B cell (primary cell): ENCODE results near the gene JAK1. TPM values are rescaled to one million over a fixed set of nuclear protein-coding genes. Genes with fewer than 3 reads are reported as not detected.

ENCODE experiments used
- ATAC-seq: fragments of 200-7000 bp; cut with Tn5 transposase; one replicate; pipeline ENCODE4 v1.10.0; 2021; ENCODE audit warnings: low read depth, mild to moderate bottlenecking, moderate number of reproducible peaks, moderate library complexity
- CTCF ChIA-PET: fragments of 350-600 bp; sonication (Branson Sonifier 250); formaldehyde crosslinking; loops from one replicate; lab custom pipeline; 2021; ENCODE audit warnings: antibody characterized with exemption, inconsistent platforms; lab: Charles Lee
- POLR2A ChIA-PET: fragments of 350-600 bp; sonication (Branson Sonifier 250); formaldehyde crosslinking; loops from one replicate; lab custom pipeline; 2021; ENCODE audit warnings: antibody characterized with exemption; lab: Charles Lee
- DNase-seq: peaks from one replicate; pipeline ENCODE4 v3.0.0; 2013
- H2AFZ ChIP-seq: 2 replicates; pipeline ENCODE4 v1.6.1; 2012; ENCODE audit warnings: mild to moderate bottlenecking, low read depth, low read length; ENCODE audit not compliant: insufficient read depth, poor library complexity, severe bottlenecking
- H3K27ac ChIP-seq, 2 donors: 1 replicate in 1 of 2; 2 replicates in 1 of 2; pipeline ENCODE4 v1.5.1; 2012 to 2013; ENCODE audit warnings: low read length in 2 of 2, mild to moderate bottlenecking in 2 of 2, moderate library complexity in 1 of 2
- H3K27me3 ChIP-seq, 4 experiments: fragments of 200-600 bp in 1 of 4; sonication (generic) in 1 of 4; replicated peaks in 1 of 4; 1 replicate in 2 of 4; 2 replicates in 2 of 4; pipeline versions ENCODE4 v1.6.1 to v1.7.0; 2013 to 2016; ENCODE audit warnings: low read length in 3 of 4, mild to moderate bottlenecking in 2 of 4, mixed read lengths in 1 of 4, moderate library complexity in 1 of 4; ENCODE audit not compliant: insufficient read depth in 4 of 4, control insufficient read depth in 3 of 4; ENCODE audit errors: control extremely low read depth in 1 of 4
- H3K36me3 ChIP-seq, 2 experiments: replicated peaks in 1 of 2; 1 replicate in 1 of 2; 2 replicates in 1 of 2; pipeline versions ENCODE4 v1.6.1 to v1.7.1; 2013; ENCODE audit warnings: low read length in 1 of 2; ENCODE audit not compliant: insufficient read depth in 2 of 2, control insufficient read depth in 1 of 2; ENCODE audit errors: control extremely low read depth in 1 of 2, extremely low read depth in 1 of 2
- H3K4me1 ChIP-seq, 2 donors: fragments of 200-600 bp in 1 of 2; sonication (generic) in 1 of 2; 1 replicate in 1 of 2; 2 replicates in 1 of 2; pipeline versions ENCODE4 v1.5.1 to v1.6.1; 2013 to 2017; ENCODE audit warnings: low read length in 2 of 2; ENCODE audit not compliant: control insufficient read depth in 2 of 2, insufficient read depth in 2 of 2
- H3K4me2 ChIP-seq: replicated peaks from 2 replicates; pipeline ENCODE3; 2012; ENCODE audit warnings: mild to moderate bottlenecking, low read depth, low read length; ENCODE audit not compliant: poor library complexity, severe bottlenecking
- H3K4me3 ChIP-seq, 5 experiments: fragments of 200-600 bp in 1 of 5; sonication (generic) in 1 of 5; 1 replicate in 3 of 5; 2 replicates in 2 of 5; pipeline versions ENCODE4 v1.5.1 to v1.7.0; 2011 to 2016; ENCODE audit warnings: low read length in 4 of 5, mild to moderate bottlenecking in 4 of 5, low read depth in 2 of 5, control low read depth in 1 of 5, moderate library complexity in 1 of 5; ENCODE audit not compliant: insufficient read depth in 1 of 5; ENCODE audit errors: control extremely low read depth in 1 of 5, extremely low read depth in 1 of 5
- H3K79me2 ChIP-seq: fragments of 200-600 bp; sonication (generic); one replicate; pipeline ENCODE4 v1.6.0; 2016; ENCODE audit warnings: low read length; ENCODE audit not compliant: control insufficient read depth, insufficient read depth
- H3K9ac ChIP-seq: fragments of 200-600 bp; sonication (generic); 2 replicates; pipeline ENCODE4 v1.6.1; 2017; ENCODE audit warnings: mild to moderate bottlenecking, low read length, moderate library complexity
- H3K9me3 ChIP-seq, 3 donors: one replicate each; pipeline versions ENCODE4 v1.6.1 to v1.7.1; 2013; ENCODE audit warnings: low read length in 2 of 3; ENCODE audit not compliant: control insufficient read depth in 2 of 3, insufficient read depth in 1 of 3; ENCODE audit errors: control extremely low read depth in 1 of 3
- H4K20me1 ChIP-seq: 2 replicates; pipeline ENCODE4 v1.6.0; 2012; ENCODE audit warnings: mild to moderate bottlenecking, low read length; ENCODE audit not compliant: insufficient read depth, control insufficient read depth, poor library complexity, severe bottlenecking
- H3K27ac Mint-ChIP-seq: one replicate; pipeline ENCODE4 v1.8.0; 2021; ENCODE audit warnings: mixed read lengths
- H3K27me3 Mint-ChIP-seq: one replicate; pipeline ENCODE4 v1.8.0; 2021; ENCODE audit warnings: mixed read lengths
- H3K4me1 Mint-ChIP-seq: one replicate; pipeline ENCODE4 v1.8.0; 2021; ENCODE audit warnings: mixed read lengths
- H3K4me3 Mint-ChIP-seq: one replicate; pipeline ENCODE4 v1.8.0; 2021; ENCODE audit warnings: mixed read lengths
- H3K9me3 Mint-ChIP-seq: one replicate; pipeline ENCODE4 v1.8.0; 2022; ENCODE audit warnings: mixed read lengths; ENCODE audit not compliant: insufficient read depth
- EZH2 ChIP-seq: IDR thresholded peaks from 2 replicates; pipeline ENCODE4 v1.6.1; 2012; ENCODE audit warnings: borderline replicate concordance, low read depth, mild to moderate bottlenecking, moderate library complexity, low read length; ENCODE audit not compliant: insufficient read depth, poor library complexity, severe bottlenecking
- WGBS: methylation state at CpG from one replicate; pipeline ENCODE4 v1.1.5; 2013; ENCODE audit warnings: missing lambda C conversion rate; ENCODE audit not compliant: insufficient coverage; 5-methylcytosine and 5-hydroxymethylcytosine counted together
- intact Hi-C: fragments of 100-400 bp; cut with micrococcal nuclease; formaldehyde crosslinking; loops from one replicate; pipeline ENCODE4 v1.10.0; 2022
- polyA plus RNA-seq: library from polyadenylated mRNA; depleted of rRNA; stranded (reverse); fragments of >200 nt; gene quantifications from 2 replicates; pipeline ENCODE4 v1.2.3, GENCODE V29; 2012
- total RNA-seq, 2 donors: library from RNA; stranded (reverse); fragments of 120-200 nt in 1 of 2; gene quantifications; 1 replicate in 1 of 2; 2 replicates in 1 of 2; pipeline versions ENCODE4 v1.2.3 to v1.2.4, GENCODE V29; 2013 to 2022
- TF ChIP-seq, protein P1 (sequence below): fragments of 200-600 bp; IDR thresholded peaks from one replicate; pipeline ENCODE4 v1.8.0; 2022; ENCODE audit warnings: antibody characterized with exemption, mild to moderate bottlenecking

Gene JAK1
- total and polyA plus RNA-seq, 2 donors (not counting 1 experiment from before 2014, with no cell fraction given) = 99.0 to 244 TPM

DNA sequence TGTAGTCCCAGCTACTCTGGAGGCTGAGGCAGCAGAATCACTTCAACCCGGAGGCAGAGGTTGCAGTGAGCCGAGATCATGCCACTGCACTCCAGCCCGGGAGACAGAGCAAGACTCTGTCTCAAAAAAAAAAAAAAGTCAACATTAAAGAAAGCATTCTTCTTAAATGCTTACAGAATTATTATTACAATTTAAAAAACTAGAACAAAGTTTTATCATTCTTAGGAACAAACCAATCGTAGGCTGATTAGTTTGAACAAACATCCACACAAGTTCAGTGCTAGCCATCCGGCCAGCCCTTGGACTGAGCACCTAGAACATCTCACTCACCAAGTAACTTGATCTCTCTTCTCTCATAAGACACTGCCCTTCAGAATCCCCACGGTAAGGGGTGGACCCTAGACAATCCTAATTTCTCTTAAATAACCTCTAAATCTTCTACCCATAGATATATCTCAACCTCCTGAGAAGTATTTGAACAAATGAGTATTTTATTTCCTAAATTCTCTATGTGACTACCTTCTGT, 16.0 kb downstream of the JAK1 start:
- no peaks in the 10 kb centered on the region for H3K36me3 ChIP-seq
- WGBS = 95% methylated on average over 5 of the region's 6 CpGs
- no peaks in the 10 kb centered on the region for H3K9me3 Mint-ChIP-seq
- peak overlapping the region in 1 of 2 donors; percentile 52 for H3K27ac ChIP-seq
- intact Hi-C loops = no loop called here
- POLR2A ChIA-PET = no interaction called here
- H3K27ac Mint-ChIP-seq = peak overlapping the region; percentile 23
- no peak for DNase-seq
- H3K9me3 ChIP-seq = no peaks in the 10 kb centered on the region
- H3K27me3 Mint-ChIP-seq = no peaks in the 10 kb centered on the region
- H3K4me2 ChIP-seq = peak overlapping the region; percentile 7
- H3K4me3 ChIP-seq = no peak overlapping the region
- no peak overlapping the region for H3K9ac ChIP-seq
- no peaks in the 10 kb centered on the region for H3K27me3 ChIP-seq
- peaks cover 96% of the 10 kb centered on the region for H4K20me1 ChIP-seq
- ATAC-seq = no peak
- H2AFZ ChIP-seq = no peak overlapping the region
- H3K4me3 Mint-ChIP-seq = peak overlapping the region; percentile 0
- H3K4me1 Mint-ChIP-seq = peaks cover 79% of the 10 kb centered on the region
- H3K79me2 ChIP-seq = peaks cover 100% of the 10 kb centered on the region
- CTCF ChIA-PET = no interaction called here
- TF ChIP-seq EZH2 = no peak
- TF ChIP-seq, protein P1, sequence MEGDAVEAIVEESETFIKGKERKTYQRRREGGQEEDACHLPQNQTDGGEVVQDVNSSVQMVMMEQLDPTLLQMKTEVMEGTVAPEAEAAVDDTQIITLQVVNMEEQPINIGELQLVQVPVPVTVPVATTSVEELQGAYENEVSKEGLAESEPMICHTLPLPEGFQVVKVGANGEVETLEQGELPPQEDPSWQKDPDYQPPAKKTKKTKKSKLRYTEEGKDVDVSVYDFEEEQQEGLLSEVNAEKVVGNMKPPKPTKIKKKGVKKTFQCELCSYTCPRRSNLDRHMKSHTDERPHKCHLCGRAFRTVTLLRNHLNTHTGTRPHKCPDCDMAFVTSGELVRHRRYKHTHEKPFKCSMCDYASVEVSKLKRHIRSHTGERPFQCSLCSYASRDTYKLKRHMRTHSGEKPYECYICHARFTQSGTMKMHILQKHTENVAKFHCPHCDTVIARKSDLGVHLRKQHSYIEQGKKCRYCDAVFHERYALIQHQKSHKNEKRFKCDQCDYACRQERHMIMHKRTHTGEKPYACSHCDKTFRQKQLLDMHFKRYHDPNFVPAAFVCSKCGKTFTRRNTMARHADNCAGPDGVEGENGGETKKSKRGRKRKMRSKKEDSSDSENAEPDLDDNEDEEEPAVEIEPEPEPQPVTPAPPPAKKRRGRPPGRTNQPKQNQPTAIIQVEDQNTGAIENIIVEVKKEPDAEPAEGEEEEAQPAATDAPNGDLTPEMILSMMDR = no peak
- peaks cover 76 to 78% of the 10 kb centered on the region in 2 donors for H3K4me1 ChIP-seq

DNA sequence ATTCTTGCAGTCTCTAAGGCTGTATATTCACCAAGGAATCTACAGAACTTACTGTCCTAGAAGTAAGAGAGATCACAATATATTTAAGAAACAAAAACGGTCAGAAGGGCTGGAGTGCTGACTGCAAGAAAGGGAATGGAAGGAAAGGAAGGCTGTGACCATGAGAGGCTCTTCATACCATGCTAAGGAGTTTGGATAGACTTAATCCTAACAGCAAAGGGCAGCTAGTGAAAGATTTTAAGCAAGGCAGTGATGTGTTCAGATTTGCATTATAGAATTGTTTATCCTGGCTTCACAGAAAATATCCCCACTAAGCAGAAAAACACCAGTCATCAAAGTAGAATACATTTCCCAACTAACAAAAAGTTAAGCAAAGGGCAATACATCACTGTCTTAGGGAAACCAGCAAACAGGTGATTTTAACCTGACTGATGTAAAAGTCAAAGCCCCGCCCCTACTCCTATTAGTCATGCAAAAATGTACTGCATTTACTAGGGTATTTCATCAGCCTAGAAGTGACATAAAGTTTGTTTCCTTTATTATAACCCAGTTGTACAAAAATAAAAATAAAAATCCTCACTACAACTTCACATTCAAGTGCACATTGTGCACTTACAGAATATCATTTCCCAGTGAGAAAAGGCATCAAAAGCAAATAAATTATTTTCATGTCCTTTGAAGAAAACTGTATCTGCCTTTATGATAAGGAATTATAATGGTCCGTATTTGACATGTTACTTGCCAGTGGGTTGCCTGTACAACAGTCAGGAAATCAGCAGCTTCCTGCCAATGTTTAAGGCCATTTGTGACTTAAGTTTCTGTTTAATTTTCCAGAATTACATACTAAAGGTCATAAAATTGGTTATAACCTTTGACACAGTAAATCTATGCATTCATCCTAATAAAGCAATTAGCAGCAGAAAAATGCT, 17.2 kb downstream of the JAK1 start:
- POLR2A ChIA-PET = no interaction called here
- H4K20me1 ChIP-seq = peaks cover 96% of the 10 kb centered on the region
- peak overlapping the region; percentile 17 for H3K4me3 Mint-ChIP-seq
- H3K79me2 ChIP-seq = peaks cover 100% of the 10 kb centered on the region
- H3K4me3 ChIP-seq = no peak overlapping the region
- H3K27ac ChIP-seq = no peak overlapping the region
- no peaks in the 10 kb centered on the region for H3K27me3 ChIP-seq
- no peak overlapping the region for H2AFZ ChIP-seq
- peaks cover 65 to 69% of the 10 kb centered on the region in 2 donors for H3K4me1 ChIP-seq
- H3K9me3 ChIP-seq = no peaks in the 10 kb centered on the region
- ATAC-seq (peak; percentile 47), DNase-seq (no peak)
- H3K36me3 ChIP-seq = no peaks in the 10 kb centered on the region
- WGBS = no CpG with 5 or more reads among the region's 3 CpGs
- H3K4me1 Mint-ChIP-seq = peaks cover 86% of the 10 kb centered on the region
- H3K27ac Mint-ChIP-seq = peak overlapping the region; percentile 18
- no peak for TF ChIP-seq EZH2
- TF ChIP-seq, protein P1 = no peak
- CTCF ChIA-PET = no interaction called here
- H3K9me3 Mint-ChIP-seq = no peaks in the 10 kb centered on the region
- H3K9ac ChIP-seq = no peak overlapping the region
- H3K4me2 ChIP-seq = peak overlapping the region; percentile 26
- intact Hi-C loops = no loop called here
- H3K27me3 Mint-ChIP-seq = no peaks in the 10 kb centered on the region
